HG03175 (cell line): ENCODE data around the gene TIGD1.

Experiments used
- ATAC-seq: cut with Tn5 transposase; IDR thresholded peaks from one replicate; pipeline ENCODE4 v1.9.1; 2021; ENCODE audit warnings: mild to moderate bottlenecking, moderate library complexity; ENCODE audit not compliant: unreplicated experiment

TIGD1 gene

DNA sequence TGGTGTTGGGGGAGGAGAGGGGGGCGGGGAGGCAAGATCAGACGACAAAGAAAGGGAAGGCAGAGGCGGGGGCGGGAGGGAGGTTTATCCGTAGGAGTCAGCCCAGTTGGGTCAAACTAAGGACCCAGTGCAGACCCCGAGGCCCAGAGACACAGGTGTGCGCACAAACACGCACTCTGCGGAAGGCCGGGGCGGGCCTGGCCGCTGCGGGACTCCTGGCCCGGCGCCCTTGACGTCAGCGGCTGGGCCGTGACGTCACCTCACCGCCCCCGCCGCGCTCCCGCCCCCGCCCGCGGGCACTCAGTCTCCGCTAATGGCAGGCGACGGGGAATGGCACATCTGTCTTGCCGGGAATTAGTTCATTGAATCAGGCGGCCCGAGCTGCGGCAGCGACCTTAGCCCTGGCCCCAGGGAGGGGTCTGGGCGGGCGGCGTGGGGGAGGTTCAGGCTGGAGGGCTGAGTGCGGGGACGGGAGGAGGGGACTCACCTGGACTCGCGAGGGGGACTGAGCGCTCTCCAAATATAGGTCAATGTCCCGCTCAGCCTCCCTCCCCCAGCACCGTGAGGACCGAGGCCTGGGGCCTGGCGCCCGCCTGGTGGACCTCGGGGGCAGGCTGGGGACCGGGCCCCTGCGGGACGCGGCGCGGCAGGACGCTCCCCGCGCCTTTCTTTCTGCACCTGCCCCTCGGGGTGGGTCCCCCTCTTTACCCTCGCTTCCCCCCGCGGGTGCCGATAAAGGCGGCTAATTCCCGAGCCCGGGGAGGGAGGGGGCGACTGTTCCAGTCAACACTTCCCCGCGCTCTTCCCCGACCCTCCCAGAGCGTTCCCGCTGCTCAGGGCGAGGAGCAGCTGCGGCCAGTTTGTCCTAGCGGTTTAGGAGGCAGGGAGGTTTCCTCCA is 47.2 kb downstream of the TIGD1 start:
- ATAC-seq = no peak

DNA sequence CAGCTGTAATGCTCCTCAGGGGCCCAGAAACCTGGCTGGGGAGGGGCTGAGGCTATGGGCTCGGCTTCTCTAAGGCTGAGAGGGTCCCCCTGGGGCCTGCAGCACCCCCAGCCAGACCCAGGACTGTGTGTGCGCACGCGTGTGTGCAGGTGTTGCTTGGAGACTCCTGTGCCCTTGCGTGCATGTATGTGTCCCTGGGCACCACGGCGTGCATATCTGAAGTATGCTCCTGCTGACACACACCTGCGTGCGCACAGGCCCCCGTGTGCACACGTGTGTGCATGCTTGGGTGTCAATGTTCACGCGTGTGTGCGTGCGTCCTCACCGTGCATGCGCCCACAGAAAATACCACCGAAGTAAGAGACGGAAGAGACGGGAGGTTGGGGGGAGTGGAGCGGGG is 47.8 kb downstream of the TIGD1 start:
- no peak for ATAC-seq

DNA sequence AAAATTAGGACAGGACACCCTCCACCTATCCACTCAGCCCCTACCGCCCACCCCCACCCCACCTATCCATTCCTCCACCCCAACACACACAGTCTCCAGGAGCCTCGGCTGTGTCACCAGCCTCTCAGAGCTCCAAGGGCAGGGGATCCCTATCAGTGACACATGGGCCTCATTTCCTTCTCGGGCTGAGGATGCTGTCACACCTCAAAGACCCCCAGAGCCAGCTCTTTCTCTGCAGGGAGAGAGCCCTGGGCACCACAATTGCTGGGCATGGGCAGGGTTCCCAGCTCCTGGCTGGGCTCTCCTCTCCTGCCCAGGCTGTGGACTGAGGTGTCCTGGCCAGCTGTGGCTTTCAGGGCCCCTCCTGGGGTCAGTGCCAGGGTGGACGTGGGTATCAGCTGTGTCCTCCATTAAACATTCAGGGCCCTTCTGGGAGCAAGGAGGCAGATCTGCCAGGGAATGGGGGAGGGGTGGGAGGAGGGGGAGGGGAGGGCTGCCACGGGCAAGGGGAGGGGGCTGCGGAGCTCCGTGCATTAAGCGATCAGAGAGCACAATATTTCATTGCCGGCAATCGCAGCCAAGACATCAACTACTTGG is 48.5 kb downstream of the TIGD1 start:
- ATAC-seq = no peak

DNA sequence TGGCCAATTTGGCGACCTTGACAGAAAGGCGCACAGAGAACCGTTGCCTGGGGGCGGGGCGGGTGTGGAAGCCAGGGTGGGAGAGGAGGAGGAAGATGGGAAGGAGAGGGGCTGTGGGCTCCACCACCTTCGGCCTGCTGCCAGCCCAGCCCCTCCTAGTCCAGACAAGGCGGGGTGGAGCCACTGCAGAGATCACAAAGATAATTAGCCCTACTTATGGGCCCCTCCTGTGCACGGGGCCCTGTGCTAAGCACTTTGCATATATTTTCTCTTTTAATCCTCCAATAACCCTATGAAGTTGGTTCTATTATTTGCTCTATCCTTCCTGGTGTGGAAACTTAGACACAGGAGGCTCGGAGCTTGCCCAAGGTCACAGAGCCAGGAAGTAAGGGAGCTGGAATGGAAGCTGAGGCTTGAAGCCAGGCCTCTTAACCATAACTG is 49.0 kb downstream of the TIGD1 start:
- ATAC-seq = no peak

DNA sequence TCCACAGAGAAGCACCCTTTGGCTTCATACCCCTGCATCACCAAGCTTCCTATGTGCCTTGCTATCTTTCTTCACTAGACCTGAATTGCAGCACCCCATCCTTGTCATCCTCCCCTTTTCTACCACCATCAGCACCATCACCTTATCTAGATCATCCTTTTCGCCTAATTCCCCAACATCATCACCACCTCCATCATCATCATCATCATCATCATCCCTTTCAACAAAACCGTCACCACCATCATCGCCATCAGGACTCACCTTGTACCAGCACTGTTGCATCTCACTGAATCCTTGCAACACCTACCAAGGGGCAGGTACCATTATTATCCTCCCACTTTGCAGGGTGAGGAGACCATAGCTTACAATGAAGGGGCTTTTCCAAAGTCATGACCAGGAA is 51.9 kb downstream of the TIGD1 start:
- no peak for ATAC-seq
